Dendritic cell treated with granulocyte-macrophage colony-stimulating factor and Interleukin-4, amounts not matched to agents 40 ng/mL and 50 ng/mL, for 4 days (primary cell): Measurements from ENCODE around the gene CBFA2T3.

ENCODE experiments used
- H3K27ac Mint-ChIP-seq: one replicate; pipeline ENCODE4 v1.8.0; 2022; ENCODE audit warnings: mild to moderate bottlenecking, mixed read lengths
- H3K27me3 Mint-ChIP-seq: one replicate; pipeline ENCODE4 v1.8.0; 2022; ENCODE audit warnings: mild to moderate bottlenecking, mixed read lengths
- H3K36me3 Mint-ChIP-seq: one replicate; pipeline ENCODE4 v1.8.0; 2022; ENCODE audit warnings: low read depth, mixed read lengths
- H3K4me1 Mint-ChIP-seq: one replicate; pipeline ENCODE4 v1.8.0; 2022; ENCODE audit warnings: low read depth, mixed read lengths
- H3K4me3 Mint-ChIP-seq: one replicate; pipeline ENCODE4 v1.8.0; 2022; ENCODE audit warnings: mild to moderate bottlenecking, moderate library complexity, mixed read lengths
- H3K9me3 Mint-ChIP-seq: one replicate; pipeline ENCODE4 v1.8.0; 2022; ENCODE audit warnings: mixed read lengths
- intact Hi-C: fragments of 100-400 bp; cut with micrococcal nuclease; formaldehyde crosslinking; loops from one replicate; pipeline ENCODE4 v1.15.0; 2022

CBFA2T3 gene

GRCh38 chr16:88831838-88832237, 145.2 kb downstream of the CBFA2T3 start:
- no peak overlapping the region for H3K4me3 Mint-ChIP-seq
- no peak overlapping the region for H3K27ac Mint-ChIP-seq
- H3K27me3 Mint-ChIP-seq = no peaks in the 10 kb centered on the region
- H3K4me1 Mint-ChIP-seq = no peaks in the 10 kb centered on the region
- peaks cover 89% of the 10 kb centered on the region for H3K36me3 Mint-ChIP-seq
- H3K9me3 Mint-ChIP-seq = no peaks in the 10 kb centered on the region
- intact Hi-C loops = no loop called here

- H3K9me3 Mint-ChIP-seq = no peaks in the 10 kb centered on the region
- no peak overlapping the region for H3K27ac Mint-ChIP-seq
- H3K4me1 Mint-ChIP-seq = peaks cover 3% of the 10 kb centered on the region
- H3K4me3 Mint-ChIP-seq = no peak overlapping the region
- intact Hi-C loops = no loop called here
- peaks cover 93% of the 10 kb centered on the region for H3K36me3 Mint-ChIP-seq
- no peaks in the 10 kb centered on the region for H3K27me3 Mint-ChIP-seq
These were observed 146.2 kb downstream of the CBFA2T3 start for GRCh38 chr16:88830783-88831182.

GRCh38 chr16:88830258-88830657, 146.7 kb downstream of the CBFA2T3 start:
- intact Hi-C loops = no loop called here
- H3K27ac Mint-ChIP-seq = no peak overlapping the region

GRCh38 chr16:88828711-88829110, 148.3 kb downstream of the CBFA2T3 start:
- Mint-ChIP-seq H3K4me1 (peaks cover 5% of the 10 kb centered on the region), H3K27me3 (no peaks in the 10 kb centered on the region), H3K9me3 (no peaks in the 10 kb centered on the region), H3K4me3 (no peak overlapping the region), H3K36me3 (peaks cover 93% of the 10 kb centered on the region), H3K27ac (no peak overlapping the region)
- intact Hi-C loops = no loop called here

More at GRCh38 chr16:88830258-88830657, 146.7 kb downstream of the CBFA2T3 start:
- no peak overlapping the region for H3K4me3 Mint-ChIP-seq
- H3K4me1 Mint-ChIP-seq = peaks cover 5% of the 10 kb centered on the region
- no peaks in the 10 kb centered on the region for H3K9me3 Mint-ChIP-seq
- H3K27me3 Mint-ChIP-seq = no peaks in the 10 kb centered on the region
- peaks cover 93% of the 10 kb centered on the region for H3K36me3 Mint-ChIP-seq

GRCh38 chr16:88827727-88828126, 149.3 kb downstream of the CBFA2T3 start:
- intact Hi-C loops = no loop called here
- no peak overlapping the region for H3K4me3 Mint-ChIP-seq
- H3K4me1 Mint-ChIP-seq = peaks cover 5% of the 10 kb centered on the region
- H3K27me3 Mint-ChIP-seq = no peaks in the 10 kb centered on the region
- peaks cover 92% of the 10 kb centered on the region for H3K36me3 Mint-ChIP-seq
- no peaks in the 10 kb centered on the region for H3K9me3 Mint-ChIP-seq
- H3K27ac Mint-ChIP-seq = no peak overlapping the region

GRCh38 chr16:88826070-88826840, 150.8 kb downstream of the CBFA2T3 start:
- intact Hi-C loops = no loop called here
- H3K9me3 Mint-ChIP-seq = no peaks in the 10 kb centered on the region
- no peaks in the 10 kb centered on the region for H3K27me3 Mint-ChIP-seq

GRCh38 chr16:88825146-88825545, 151.9 kb downstream of the CBFA2T3 start:
- Mint-ChIP-seq H3K36me3 (peaks cover 96% of the 10 kb centered on the region), H3K4me3 (no peak overlapping the region), H3K4me1 (peaks cover 5% of the 10 kb centered on the region), H3K27ac (no peak overlapping the region), H3K27me3 (no peaks in the 10 kb centered on the region), H3K9me3 (no peaks in the 10 kb centered on the region)
- intact Hi-C loops = no loop called here

More at GRCh38 chr16:88826070-88826840, 150.8 kb downstream of the CBFA2T3 start:
- H3K4me1 Mint-ChIP-seq = peaks cover 5% of the 10 kb centered on the region
- H3K4me3 Mint-ChIP-seq = no peak overlapping the region
- H3K36me3 Mint-ChIP-seq = peaks cover 96% of the 10 kb centered on the region
- no peak overlapping the region for H3K27ac Mint-ChIP-seq
